Transverse colon (tissue), 4 donors: ENCODE measurements around the gene TCF7L2.

Experiments
- EP300 ChIP-seq: sonication (generic); formaldehyde crosslinking; IDR thresholded peaks from one replicate; pipeline ENCODE4 v1.6.1; 2017; ENCODE audit warnings: antibody characterized with exemption, low read depth
- POLR2A ChIP-seq: fragments of 450-650 bp; IDR thresholded peaks from one replicate; pipeline ENCODE4 v1.6.1; 2016; ENCODE audit warnings: antibody characterized with exemption, mild to moderate bottlenecking, moderate library complexity
- POLR2AphosphoS5 ChIP-seq, 3 donors: sonication (generic); formaldehyde crosslinking; IDR thresholded peaks; one replicate each; pipeline ENCODE4 v1.6.1; 2016; ENCODE audit warnings: antibody characterized with exemption in 3 of 3
- TF ChIP-seq, protein P1 (sequence below), 5 experiments: fragments of 200-600 bp in 3 of 5; fragments of 450-650 bp in 2 of 5; sonication (generic) in 3 of 5; IDR thresholded peaks; 1 replicate in 2 of 5; 2 replicates in 3 of 5; pipeline ENCODE4 v1.5.1; 2016 to 2017; ENCODE audit warnings: antibody characterized with exemption in 5 of 5, inconsistent platforms in 3 of 5, mild to moderate bottlenecking in 2 of 5, moderate library complexity in 1 of 5

GRCh38 chr10:113080061-113080924, 130.2 kb downstream of the TCF7L2 start:
- TF ChIP-seq, protein P1, sequence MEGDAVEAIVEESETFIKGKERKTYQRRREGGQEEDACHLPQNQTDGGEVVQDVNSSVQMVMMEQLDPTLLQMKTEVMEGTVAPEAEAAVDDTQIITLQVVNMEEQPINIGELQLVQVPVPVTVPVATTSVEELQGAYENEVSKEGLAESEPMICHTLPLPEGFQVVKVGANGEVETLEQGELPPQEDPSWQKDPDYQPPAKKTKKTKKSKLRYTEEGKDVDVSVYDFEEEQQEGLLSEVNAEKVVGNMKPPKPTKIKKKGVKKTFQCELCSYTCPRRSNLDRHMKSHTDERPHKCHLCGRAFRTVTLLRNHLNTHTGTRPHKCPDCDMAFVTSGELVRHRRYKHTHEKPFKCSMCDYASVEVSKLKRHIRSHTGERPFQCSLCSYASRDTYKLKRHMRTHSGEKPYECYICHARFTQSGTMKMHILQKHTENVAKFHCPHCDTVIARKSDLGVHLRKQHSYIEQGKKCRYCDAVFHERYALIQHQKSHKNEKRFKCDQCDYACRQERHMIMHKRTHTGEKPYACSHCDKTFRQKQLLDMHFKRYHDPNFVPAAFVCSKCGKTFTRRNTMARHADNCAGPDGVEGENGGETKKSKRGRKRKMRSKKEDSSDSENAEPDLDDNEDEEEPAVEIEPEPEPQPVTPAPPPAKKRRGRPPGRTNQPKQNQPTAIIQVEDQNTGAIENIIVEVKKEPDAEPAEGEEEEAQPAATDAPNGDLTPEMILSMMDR (IDR thresholded peaks at IDR 0.05), result no peak
- TF ChIP-seq EP300 (no peak), POLR2A (no peak), POLR2AphosphoS5 (IDR thresholded peaks at IDR 0.05) (no peak)
